IMR-90 (cell line): ENCODE results near the gene CEP128. TPM values are rescaled to one million over a fixed set of nuclear protein-coding genes. Genes with fewer than 3 reads are reported as not detected.

Source experiments
- ATAC-seq: fragments of 200-7000 bp; cut with Tn5 transposase; 2 replicates; pipeline ENCODE4 v1.9.1; 2020; ENCODE audit warnings: low read depth, mild to moderate bottlenecking, moderate library complexity
- BruUV-seq: library from RNA; stranded (reverse); fragments of 400-500 nt; replicated peaks from 2 replicates; lab custom pipeline; 2021; lab: Mats Ljungman, UMichigan
- CTCF ChIA-PET: fragments of 300-600 bp; formaldehyde crosslinking; extraction: SDS; loops from one replicate; lab custom pipeline; 2021; ENCODE audit warnings: antibody characterized with exemption; lab: Yijun Ruan, JAX
- POLR2A ChIA-PET: fragments of 300-600 bp; sonication (Branson Sonifier 250); formaldehyde crosslinking; loops from one replicate; lab custom pipeline; 2022; ENCODE audit warnings: antibody characterized with exemption; ENCODE audit not compliant: unreplicated experiment; lab: Charles Lee
- DNase-seq: peaks from one replicate; pipeline ENCODE4 v3.0.0; 2013
- H2AFZ ChIP-seq: replicated peaks from 2 replicates; pipeline ENCODE3; 2013; ENCODE audit warnings: low read length, mild to moderate bottlenecking; ENCODE audit not compliant: poor library complexity
- H2AK5ac ChIP-seq: 2 replicates; pipeline ENCODE4 v1.6.1; 2013; ENCODE audit warnings: low read depth, low read length, inconsistent platforms
- H2AK9ac ChIP-seq: replicated peaks from 2 replicates; pipeline ENCODE3; 2013; ENCODE audit warnings: mild to moderate bottlenecking, low read depth, low read length, moderate library complexity; ENCODE audit not compliant: poor library complexity
- H2BK120ac ChIP-seq: 2 replicates; pipeline ENCODE4 v1.6.1; 2013; ENCODE audit warnings: low read depth, low read length, inconsistent platforms
- H2BK15ac ChIP-seq: 3 replicates; pipeline ENCODE4 v1.6.1; 2013; ENCODE audit warnings: low read depth, low read length, inconsistent platforms
- H2BK20ac ChIP-seq: 2 replicates; pipeline ENCODE4 v1.6.1; 2013; ENCODE audit warnings: low read depth, mild to moderate bottlenecking, inconsistent platforms, low read length, moderate library complexity
- H2BK5ac ChIP-seq: 2 replicates; pipeline ENCODE4 v1.6.1; 2013; ENCODE audit warnings: mild to moderate bottlenecking, low read depth, low read length, inconsistent platforms; ENCODE audit not compliant: poor library complexity, severe bottlenecking
- H3K14ac ChIP-seq: replicated peaks from 2 replicates; pipeline ENCODE4 v1.6.1; 2013; ENCODE audit warnings: low read depth, low read length, inconsistent platforms
- H3K18ac ChIP-seq: 2 replicates; pipeline ENCODE4 v1.6.1; 2013; ENCODE audit warnings: low read depth, low read length, control low read depth
- H3K23ac ChIP-seq: 2 replicates; pipeline ENCODE4 v1.6.1; 2013; ENCODE audit warnings: low read depth, low read length, inconsistent platforms
- H3K27ac ChIP-seq: 2 replicates; pipeline ENCODE4 v1.5.1; 2013; ENCODE audit warnings: mild to moderate bottlenecking, control low read depth, low read length; ENCODE audit not compliant: insufficient read depth
- H3K27me3 ChIP-seq: 2 replicates; pipeline ENCODE4 v1.6.1; 2013; ENCODE audit warnings: low read length; ENCODE audit not compliant: control insufficient read depth, insufficient read depth
- H3K36me3 ChIP-seq: 2 replicates; pipeline ENCODE4 v1.6.1; 2013; ENCODE audit warnings: low read length, mixed read lengths; ENCODE audit not compliant: control insufficient read depth, insufficient read depth
- H3K4ac ChIP-seq: 2 replicates; pipeline ENCODE4 v1.6.1; 2013; ENCODE audit warnings: low read depth, low read length, inconsistent platforms
- H3K4me1 ChIP-seq: 2 replicates; pipeline ENCODE4 v1.6.1; 2013; ENCODE audit warnings: low read length, mixed read lengths; ENCODE audit not compliant: control insufficient read depth, insufficient read depth
- H3K4me2 ChIP-seq: 2 replicates; pipeline ENCODE4 v1.6.1; 2013; ENCODE audit warnings: low read depth, mild to moderate bottlenecking, control low read depth, low read length, moderate library complexity
- H3K4me3 ChIP-seq: 2 replicates; pipeline ENCODE4 v1.5.1; 2013; ENCODE audit warnings: low read depth, mild to moderate bottlenecking, control low read depth, low read length, moderate library complexity; ENCODE audit not compliant: insufficient read depth
- H3K56ac ChIP-seq: 2 replicates; pipeline ENCODE4 v1.6.1; 2013; ENCODE audit warnings: low read length, inconsistent platforms; ENCODE audit not compliant: insufficient read depth; ENCODE audit errors: extremely low read depth
- H3K79me1 ChIP-seq, 2 experiments: 2 replicates each; pipeline ENCODE4 v1.6.1; 2013; ENCODE audit warnings: low read length in 2 of 2, inconsistent platforms in 1 of 2, low read depth in 1 of 2
- H3K9ac ChIP-seq: 2 replicates; pipeline ENCODE4 v1.6.1; 2013; ENCODE audit warnings: low read depth, low read length, control low read depth
- H3K9me1 ChIP-seq: 2 replicates; pipeline ENCODE4 v1.6.1; 2013; ENCODE audit warnings: low read length, inconsistent platforms; ENCODE audit not compliant: insufficient read depth
- H3K9me3 ChIP-seq: 2 replicates; pipeline ENCODE4 v1.6.1; 2013; ENCODE audit warnings: low read length; ENCODE audit not compliant: control insufficient read depth, insufficient read depth
- H4K20me1 ChIP-seq: 2 replicates; pipeline ENCODE4 v1.6.1; 2013; ENCODE audit warnings: low read length, inconsistent platforms; ENCODE audit not compliant: insufficient read depth
- H4K5ac ChIP-seq: 2 replicates; pipeline ENCODE4 v1.6.1; 2013; ENCODE audit warnings: mild to moderate bottlenecking, low read depth, low read length, control low read depth
- H4K8ac ChIP-seq, 2 experiments: 2 replicates each; pipeline ENCODE4 v1.6.1; 2013; ENCODE audit warnings: low read depth in 2 of 2, low read length in 2 of 2, control low read depth in 1 of 2, inconsistent platforms in 1 of 2
- H4K91ac ChIP-seq: 2 replicates; pipeline ENCODE4 v1.6.1; 2013; ENCODE audit warnings: low read depth, low read length, inconsistent platforms; ENCODE audit not compliant: insufficient read depth
- CEBPB ChIP-seq: IDR thresholded peaks from 2 replicates; pipeline ENCODE4 v1.6.1; 2012; ENCODE audit warnings: low read depth, low read length, improper control_type of control experiment
- MXI1 ChIP-seq: IDR thresholded peaks from 2 replicates; pipeline ENCODE4 v1.6.1; 2012; ENCODE audit warnings: low read depth, mild to moderate bottlenecking, low read length, moderate library complexity, borderline replicate concordance
- RAD21 ChIP-seq: IDR thresholded peaks from 2 replicates; pipeline ENCODE4 v1.6.1; 2012; ENCODE audit warnings: low read length, improper control_type of control experiment
- WGBS, 2 experiments: methylation state at CpG; one replicate each; pipeline versions ENCODE4 v1.1.5 to v1.1.7; 2013; ENCODE audit warnings: missing lambda C conversion rate in 2 of 2; ENCODE audit not compliant: insufficient read length in 1 of 2; ENCODE audit errors: extremely low coverage in 2 of 2; 5-methylcytosine and 5-hydroxymethylcytosine counted together
- dilution Hi-C: fragments of 300-500 bp; cut with HindIII; formaldehyde crosslinking; loops from one replicate; pipeline ENCODE4 v1.14.3; 2018; ENCODE audit warnings: low sequenced_read_pairs; ENCODE audit not compliant: unreplicated experiment
- in situ Hi-C: fragments of 300-500 bp; cut with MboI; formaldehyde crosslinking; loops from 3 replicates; pipeline ENCODE4 v1.14.3; 2019; ENCODE audit warnings: low sequenced_read_pairs, inconsistent platforms, mixed read lengths
- intact Hi-C: fragments of 100-400 bp; cut with micrococcal nuclease; formaldehyde crosslinking; loops from 2 replicates; pipeline ENCODE4 v1.10.0; 2022
- polyA plus RNA-seq, 3 experiments: library from polyadenylated mRNA; depleted of rRNA; stranded (reverse); fragments of >200 nt; gene quantifications; 2 replicates each; pipeline ENCODE4 v1.2.3, GENCODE V29; 2012; ENCODE audit warnings: low replicate concordance in 1 of 3
- total RNA-seq: library from RNA; depleted of rRNA; stranded (reverse); fragments of >200 nt; gene quantifications from 2 replicates; pipeline ENCODE4 v1.2.3, GENCODE V29; 2012

CEP128 gene
- total and polyA plus RNA-seq, 2 of the 4 experiments (the other 2 are of a cell fraction) = 1.9 to 5.7 TPM

GRCh38 chr14:80867798-80868197, 73.7 kb downstream of the CEP128 start:
- POLR2A ChIA-PET = no interaction called here

More at GRCh38 chr14:80867798-80868197, 73.7 kb downstream of the CEP128 start:
- H3K36me3 ChIP-seq = no peaks in the 10 kb centered on the region
- H3K23ac ChIP-seq = no peak overlapping the region
- no peak overlapping the region for H2BK5ac ChIP-seq
- no peak overlapping the region for H3K14ac ChIP-seq
- BruUV-seq = no TSS peak
- ATAC-seq (no peak), DNase-seq (no peak)
- intact Hi-C loops = no loop called here
- H3K79me1 ChIP-seq = no peaks in the 10 kb centered on the region; a peak in 1 of 4 replicates
- no peak overlapping the region for H2BK120ac ChIP-seq
- H4K8ac ChIP-seq = no peak overlapping the region
- in situ Hi-C loops = loop anchor here (25.0 kb wide), 2 partner anchors 1605 to 1905 kb away; no protein-coding TSS in a partner anchor
- CTCF ChIA-PET = interaction anchor here (0.6 kb wide), 1 partner anchor 1411 kb away, joined by 4 read pairs; no protein-coding TSS in a partner anchor
- no peak overlapping the region for H2AK9ac ChIP-seq
- dilution Hi-C loops = no loop called here
- no peak overlapping the region for H4K91ac ChIP-seq
- no peak overlapping the region for H3K9ac ChIP-seq
- no peak for TF ChIP-seq MXI1
- no peak for TF ChIP-seq CEBPB
- no peak for TF ChIP-seq RAD21
- H3K9me1 ChIP-seq = no peaks in the 10 kb centered on the region
- H2BK20ac ChIP-seq = no peak overlapping the region
- H3K4me2 ChIP-seq = no peak overlapping the region
- WGBS, 2 experiments = no CpG with 5 or more reads among the region's 2 CpGs
- H4K5ac ChIP-seq = no peak overlapping the region
- no peaks in the 10 kb centered on the region for H3K27me3 ChIP-seq
- no peak overlapping the region for H2AFZ ChIP-seq
- no peaks in the 10 kb centered on the region; the same call in 1 of the 2 replicates for H3K4me1 ChIP-seq
- H3K56ac ChIP-seq = no peak overlapping the region
- no peak overlapping the region for H3K27ac ChIP-seq
- H4K20me1 ChIP-seq = no peaks in the 10 kb centered on the region
- H2AK5ac ChIP-seq = no peak overlapping the region
- H3K4me3 ChIP-seq = no peak overlapping the region
- no peak overlapping the region for H3K18ac ChIP-seq
- H3K4ac ChIP-seq = no peak overlapping the region
- H3K9me3 ChIP-seq = peaks cover 9% of the 10 kb centered on the region
- no peak overlapping the region for H2BK15ac ChIP-seq
